Endothelial cell of umbilical vein (primary cell): ENCODE results near the gene CNTN5. TPM values are rescaled to one million over a fixed set of nuclear protein-coding genes. Genes with fewer than 3 reads are reported as not detected.

ENCODE experiments used
- BruUV-seq: library from RNA; stranded (reverse); fragments of 400-500 nt; replicated peaks from 2 replicates; lab custom pipeline; 2021; lab: Mats Ljungman, UMichigan
- CTCF ChIA-PET: fragments of 300-600, 350-600 bp; sonication (Branson Sonifier 250); formaldehyde crosslinking; loops from one replicate; lab custom pipeline; 2021; ENCODE audit warnings: antibody characterized with exemption, inconsistent platforms; lab: Charles Lee
- POLR2A ChIA-PET: fragments of 300-600, 350-600 bp; sonication (Branson Sonifier 250); formaldehyde crosslinking; loops from one replicate; lab custom pipeline; 2021; ENCODE audit warnings: antibody characterized with exemption, inconsistent platforms; lab: Charles Lee
- DNase-seq: peaks from one replicate; pipeline ENCODE4 v3.0.0-alpha.2; 2011; ENCODE audit warnings: low read depth, low spot score
- FAIRE-seq: peaks from 2 replicates; lab custom pipeline; 2011; peaks lifted over from hg19 to GRCh38; lab: Jason Lieb, UNC
- H2AFZ ChIP-seq: 2 replicates; pipeline ENCODE4 v1.6.0; 2012; ENCODE audit warnings: low read depth, low read length, control low read depth, inconsistent platforms
- H3K27ac ChIP-seq: 2 replicates; pipeline ENCODE4 v1.5.1; 2011; ENCODE audit warnings: low read depth, mild to moderate bottlenecking, control low read depth, low read length, moderate library complexity; ENCODE audit not compliant: insufficient read depth
- H3K27me3 ChIP-seq, 2 experiments: 2 replicates each; pipeline versions ENCODE4 v1.6.0 to v1.6.1; 2011; ENCODE audit warnings: low read length in 2 of 2, mixed read lengths in 1 of 2; ENCODE audit not compliant: control insufficient read depth in 2 of 2, insufficient read depth in 2 of 2
- H3K36me3 ChIP-seq, 2 experiments: 2 replicates in 1 of 2; 3 replicates in 1 of 2; pipeline ENCODE4 v1.5.1; 2011; ENCODE audit warnings: low read length in 2 of 2, mild to moderate bottlenecking in 1 of 2, moderate library complexity in 1 of 2; ENCODE audit not compliant: control insufficient read depth in 2 of 2, insufficient read depth in 2 of 2; ENCODE audit errors: extremely low read depth in 1 of 2
- H3K4me1 ChIP-seq: 3 replicates; pipeline ENCODE4 v1.5.1; 2011; ENCODE audit warnings: mild to moderate bottlenecking, low read length; ENCODE audit not compliant: control insufficient read depth, insufficient read depth; ENCODE audit errors: extremely low read depth
- H3K4me2 ChIP-seq: 2 replicates; pipeline ENCODE4 v1.6.1; 2011; ENCODE audit warnings: low read length, control low read depth, mixed read lengths; ENCODE audit not compliant: insufficient read depth
- H3K4me3 ChIP-seq, 3 experiments: fragments of 200-600 bp in 1 of 3; sonication (generic), shearing (Covaris generic) in 1 of 3; replicated peaks in 1 of 3; 2 replicates each; pipeline ENCODE4 v1.5.1; 2011 to 2016; ENCODE audit warnings: control low read depth in 3 of 3, low read length in 3 of 3, mild to moderate bottlenecking in 2 of 3, inconsistent platforms in 1 of 3, low read depth in 1 of 3, moderate library complexity in 1 of 3; ENCODE audit not compliant: insufficient read depth in 1 of 3
- H3K79me2 ChIP-seq: 2 replicates; pipeline ENCODE4 v1.6.0; 2012; ENCODE audit warnings: low read length, inconsistent platforms; ENCODE audit not compliant: control insufficient read depth, insufficient read depth
- H3K9ac ChIP-seq: replicated peaks from 2 replicates; pipeline ENCODE3; 2011; ENCODE audit warnings: low read length, control low read depth; ENCODE audit not compliant: insufficient read depth; ENCODE audit errors: extremely low read depth
- H3K9me1 ChIP-seq: replicated peaks from 3 replicates; pipeline ENCODE4 v1.6.0; 2011; ENCODE audit warnings: mild to moderate bottlenecking, low read length; ENCODE audit not compliant: control insufficient read depth, insufficient read depth; ENCODE audit errors: extremely low read depth
- H3K9me3 ChIP-seq: replicated peaks from 2 replicates; pipeline ENCODE4 v1.5.1; 2012; ENCODE audit warnings: low read length, inconsistent platforms; ENCODE audit not compliant: control insufficient read depth, insufficient read depth
- H4K20me1 ChIP-seq: replicated peaks from 2 replicates; pipeline ENCODE3; 2011; ENCODE audit warnings: mild to moderate bottlenecking, low read length; ENCODE audit not compliant: control insufficient read depth, insufficient read depth; ENCODE audit errors: extremely low read depth
- FOS ChIP-seq: IDR thresholded peaks from 2 replicates; pipeline ENCODE4 v1.6.1; 2011; ENCODE audit warnings: mild to moderate bottlenecking, low read length, moderate library complexity, borderline replicate concordance; ENCODE audit not compliant: insufficient read depth
- GATA2 ChIP-seq: IDR thresholded peaks from 2 replicates; pipeline ENCODE4 v1.7.0; 2011; ENCODE audit warnings: low read depth, mild to moderate bottlenecking, moderate library complexity, mixed read lengths, low read length; ENCODE audit not compliant: insufficient read length, insufficient read depth
- JUN ChIP-seq: IDR thresholded peaks from 2 replicates; pipeline ENCODE4 v1.6.1; 2011; ENCODE audit warnings: borderline replicate concordance, low read depth; ENCODE audit not compliant: insufficient read length, insufficient read depth
- MYC ChIP-seq: IDR thresholded peaks from one replicate; pipeline ENCODE4 v1.6.1; 2011; ENCODE audit warnings: mild to moderate bottlenecking, low read depth, low read length
- POLR2A ChIP-seq: IDR thresholded peaks from 2 replicates; pipeline ENCODE4 v1.6.1; 2012; ENCODE audit warnings: low read depth, mild to moderate bottlenecking, control low read depth, low read length
- POLR2AphosphoS5 ChIP-seq: IDR thresholded peaks from 2 replicates; pipeline ENCODE4 v1.6.1; 2012; ENCODE audit warnings: low read depth, mild to moderate bottlenecking, control low read depth, low read length, moderate library complexity; ENCODE audit not compliant: insufficient read depth
- dilution Hi-C: fragments of 300-500 bp; cut with MboI; formaldehyde crosslinking; loops from one replicate; pipeline ENCODE4 v1.15.0; 2019; ENCODE audit warnings: low sequenced_read_pairs; ENCODE audit not compliant: extremely low pct_ligation_motif_present
- intact Hi-C: fragments of 100-400 bp; cut with micrococcal nuclease; formaldehyde crosslinking; loops from one replicate; pipeline ENCODE4 v1.10.0; 2022
- polyA plus RNA-seq, 4 experiments: library from polyadenylated mRNA; depleted of rRNA in 3 of 4; stranded (reverse) in 3 of 4; unstranded in 1 of 4; fragments of >200 nt; gene quantifications; 2 replicates each; pipeline versions ENCODE4 v1.2.1 to v1.2.3, GENCODE V29; 2011 to 2012; ENCODE audit warnings: missing spikeins in 1 of 4
- total RNA-seq: library from RNA; stranded (reverse); gene quantifications from 2 replicates; pipeline ENCODE4 v1.2.3, GENCODE V29; 2021
- TF ChIP-seq, protein P1 (sequence below): IDR thresholded peaks from 2 replicates; pipeline ENCODE4 v1.6.1; 2011; ENCODE audit not compliant: insufficient read depth, insufficient read length
- TF ChIP-seq, protein P2 (sequence below), 2 donors: IDR thresholded peaks; 1 replicate in 1 of 2; 2 replicates in 1 of 2; pipeline ENCODE4 v1.5.1; 2011; ENCODE audit warnings: low read length in 2 of 2, mild to moderate bottlenecking in 2 of 2, moderate library complexity in 2 of 2, control low read depth in 1 of 2, inconsistent platforms in 1 of 2, low read depth in 1 of 2; ENCODE audit not compliant: insufficient read depth in 1 of 2; ENCODE audit errors: extremely low read depth in 1 of 2

The CNTN5 gene
- total and polyA plus RNA-seq, 2 donors (not counting 3 experiments of a cell fraction or from before 2014, with no cell fraction given): not detected

DNA sequence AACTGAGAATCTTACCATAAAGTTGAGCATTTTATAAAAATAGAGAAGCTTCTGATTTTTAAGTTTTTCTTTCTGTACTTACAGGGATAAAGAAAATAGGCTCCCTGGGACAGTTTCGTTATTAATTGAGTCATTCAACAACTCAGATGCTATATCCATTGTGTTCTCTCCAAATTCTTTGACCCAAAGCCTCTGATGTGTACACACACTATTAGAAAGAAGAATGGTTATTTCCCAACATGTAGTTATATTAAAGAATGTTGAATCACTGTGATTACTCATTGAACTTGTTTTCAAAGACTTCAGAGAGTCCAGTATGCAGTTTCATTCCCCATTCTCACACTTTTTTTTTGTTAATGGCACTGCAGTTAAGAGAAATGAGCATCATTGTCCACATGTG lies 932.1 kb downstream of the CNTN5 start:
- Histone ChIP-seq H4K20me1 (no peaks in the 10 kb centered on the region), H3K4me2 (no peak overlapping the region), H3K9me3 (no peaks in the 10 kb centered on the region), H3K27me3 (no peaks in the 10 kb centered on the region), H3K4me1 (no peaks in the 10 kb centered on the region), H3K9me1 (no peaks in the 10 kb centered on the region), H3K36me3 (no peaks in the 10 kb centered on the region), H3K9ac (no peak overlapping the region), H2AFZ (no peak overlapping the region), H3K4me3 (no peak overlapping the region), H3K27ac (no peak overlapping the region), H3K79me2 (no peaks in the 10 kb centered on the region)
- dilution Hi-C loops: no loop called here
- no peak for DNase-seq
- intact Hi-C loops: no loop called here
- CTCF ChIA-PET: no interaction called here
- TF ChIP-seq POLR2AphosphoS5: no peak
- TF ChIP-seq MYC: no peak
- no peak for TF ChIP-seq FOS
- TF ChIP-seq POLR2A: no peak
- POLR2A ChIA-PET: no interaction called here
- BruUV-seq: no TSS peak
- no peak for FAIRE-seq

DNA sequence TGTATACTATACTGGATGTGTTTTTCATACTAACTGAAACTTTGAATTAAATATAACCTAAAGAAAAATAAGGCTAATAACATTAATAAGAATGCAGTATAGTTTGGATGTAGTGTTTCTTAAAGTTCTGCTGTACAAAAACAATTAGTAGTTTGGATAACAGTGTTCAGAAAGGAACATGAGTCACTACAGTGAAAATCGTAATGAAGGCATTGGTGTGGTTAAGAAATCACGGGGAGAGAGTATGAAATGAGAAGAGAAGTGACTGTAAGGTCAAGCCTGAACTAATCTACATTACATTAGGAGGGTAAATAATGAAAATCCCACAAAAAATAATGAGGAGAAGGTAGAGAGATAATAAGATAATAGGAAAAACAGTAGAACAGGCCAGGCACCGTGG lies 939.8 kb downstream of the CNTN5 start:
- H3K27me3 ChIP-seq: no peaks in the 10 kb centered on the region
- BruUV-seq: no TSS peak
- no peaks in the 10 kb centered on the region for H3K79me2 ChIP-seq
- dilution Hi-C loops (no loop called here), intact Hi-C loops (no loop called here)
- FAIRE-seq (no peak), DNase-seq (no peak)
- H3K27ac ChIP-seq: no peak overlapping the region
- TF ChIP-seq JUN (no peak), POLR2A (no peak), MYC (no peak), GATA2 (no peak)
- TF ChIP-seq, protein P1, sequence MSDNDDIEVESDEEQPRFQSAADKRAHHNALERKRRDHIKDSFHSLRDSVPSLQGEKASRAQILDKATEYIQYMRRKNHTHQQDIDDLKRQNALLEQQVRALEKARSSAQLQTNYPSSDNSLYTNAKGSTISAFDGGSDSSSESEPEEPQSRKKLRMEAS: no peak
- TF ChIP-seq, protein P2, sequence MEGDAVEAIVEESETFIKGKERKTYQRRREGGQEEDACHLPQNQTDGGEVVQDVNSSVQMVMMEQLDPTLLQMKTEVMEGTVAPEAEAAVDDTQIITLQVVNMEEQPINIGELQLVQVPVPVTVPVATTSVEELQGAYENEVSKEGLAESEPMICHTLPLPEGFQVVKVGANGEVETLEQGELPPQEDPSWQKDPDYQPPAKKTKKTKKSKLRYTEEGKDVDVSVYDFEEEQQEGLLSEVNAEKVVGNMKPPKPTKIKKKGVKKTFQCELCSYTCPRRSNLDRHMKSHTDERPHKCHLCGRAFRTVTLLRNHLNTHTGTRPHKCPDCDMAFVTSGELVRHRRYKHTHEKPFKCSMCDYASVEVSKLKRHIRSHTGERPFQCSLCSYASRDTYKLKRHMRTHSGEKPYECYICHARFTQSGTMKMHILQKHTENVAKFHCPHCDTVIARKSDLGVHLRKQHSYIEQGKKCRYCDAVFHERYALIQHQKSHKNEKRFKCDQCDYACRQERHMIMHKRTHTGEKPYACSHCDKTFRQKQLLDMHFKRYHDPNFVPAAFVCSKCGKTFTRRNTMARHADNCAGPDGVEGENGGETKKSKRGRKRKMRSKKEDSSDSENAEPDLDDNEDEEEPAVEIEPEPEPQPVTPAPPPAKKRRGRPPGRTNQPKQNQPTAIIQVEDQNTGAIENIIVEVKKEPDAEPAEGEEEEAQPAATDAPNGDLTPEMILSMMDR (IDR thresholded peaks at IDR 0.05; ENCODE audit: extremely low read depth in 1 of 2, insufficient read depth in 1 of 2, low read depth in 1 of 2, low read length in 2 of 2): no peak
- H4K20me1 ChIP-seq: no peaks in the 10 kb centered on the region
- no peak overlapping the region for H3K4me3 ChIP-seq
- no peaks in the 10 kb centered on the region for H3K9me3 ChIP-seq
- H3K4me1 ChIP-seq: no peaks in the 10 kb centered on the region
- ChIA-PET CTCF (no interaction called here), POLR2A (no interaction called here)
- no peaks in the 10 kb centered on the region for H3K36me3 ChIP-seq
- H2AFZ ChIP-seq: no peak overlapping the region
- H3K9ac ChIP-seq: no peak overlapping the region
- H3K4me2 ChIP-seq: no peak overlapping the region
- H3K9me1 ChIP-seq: no peaks in the 10 kb centered on the region
